ENCODE data around the gene EPB42.
"Not testable (repeated sequence)": the region's sequence is repeated elsewhere in the genome, so short reads cannot be mapped to it uniquely, and the experiment has no call there.

Gene EPB42

GRCh38 chr15:43196760-43197548 is 23.9 kb downstream of the EPB42 start:
- TF ChIP-seq POLR2A (IDR thresholded peaks at IDR 0.05; ENCODE audit: low read length) (peak; percentile 16), GATA1 (IDR thresholded peaks at IDR 0.05; ENCODE audit: low read depth, low read length) (no peak)
- no peak for DNase-seq

- TF ChIP-seq GATA1 (IDR thresholded peaks at IDR 0.05; ENCODE audit: low read depth, low read length) (no peak), POLR2A (IDR thresholded peaks at IDR 0.05; ENCODE audit: low read length) (no peak)
Observed at GRCh38 chr15:43194795-43195194, 26.0 kb downstream of the EPB42 start.

GRCh38 chr15:43193710-43194109 is 27.1 kb downstream of the EPB42 start:
- DNase-seq, result no peak
- TF ChIP-seq POLR2A (IDR thresholded peaks at IDR 0.05; ENCODE audit: low read length) (no peak), GATA1 (IDR thresholded peaks at IDR 0.05; ENCODE audit: low read depth, low read length) (no peak)

More at GRCh38 chr15:43194795-43195194, 26.0 kb downstream of the EPB42 start:
- DNase-seq, result no peak

- DNase-seq, result no peak
- TF ChIP-seq POLR2A (IDR thresholded peaks at IDR 0.05; ENCODE audit: low read length) (no peak), GATA1 (IDR thresholded peaks at IDR 0.05; ENCODE audit: low read depth, low read length) (no peak)
Observed at GRCh38 chr15:43190178-43190577, 30.6 kb downstream of the EPB42 start.

GRCh38 chr15:43189296-43189695 is 31.5 kb downstream of the EPB42 start:
- TF ChIP-seq GATA1 (IDR thresholded peaks at IDR 0.05; ENCODE audit: low read depth, low read length) (no peak), POLR2A (IDR thresholded peaks at IDR 0.05; ENCODE audit: low read length) (no peak)
- peak; percentile 37 to 39 for DNase-seq

GRCh38 chr15:43187544-43188155 is 33.2 kb downstream of the EPB42 start:
- DNase-seq, result peak; percentile 74 to 75
- TF ChIP-seq GATA1 (IDR thresholded peaks at IDR 0.05; ENCODE audit: low read depth, low read length) (no peak), POLR2A (IDR thresholded peaks at IDR 0.05; ENCODE audit: low read length) (no peak)

GRCh38 chr15:43186003-43186353 is 34.8 kb downstream of the EPB42 start:
- peak; percentile 57 to 77 for DNase-seq
- TF ChIP-seq GATA1 (IDR thresholded peaks at IDR 0.05; ENCODE audit: low read depth, low read length), result no peak
- no peak for TF ChIP-seq POLR2A (IDR thresholded peaks at IDR 0.05; ENCODE audit: low read length)

GRCh38 chr15:43185157-43186002 is 35.4 kb downstream of the EPB42 start, which contains the start of gene CCNDBP1:
Gene CCNDBP1 (plus strand): TSS chr15:43185403. CDS start chr15:43185499, 96 bp downstream.
- TF ChIP-seq POLR2A (IDR thresholded peaks at IDR 0.05; ENCODE audit: low read length), result peak; percentile 83
- TF ChIP-seq GATA1 (IDR thresholded peaks at IDR 0.05; ENCODE audit: low read depth, low read length), result peak; percentile 35
- DNase-seq, result peak; percentile 97 to 98

- no peak for TF ChIP-seq POLR2A (IDR thresholded peaks at IDR 0.05; ENCODE audit: low read length)
- no peak for TF ChIP-seq GATA1 (IDR thresholded peaks at IDR 0.05; ENCODE audit: low read depth, low read length)
- peak; percentile 76 for DNase-seq
Observed at GRCh38 chr15:43184407-43185124, 36.3 kb downstream of the EPB42 start.

GRCh38 chr15:43183270-43183669 is 37.5 kb downstream of the EPB42 start:
- TF ChIP-seq GATA1 (IDR thresholded peaks at IDR 0.05; ENCODE audit: low read depth, low read length), result no peak
- TF ChIP-seq POLR2A (IDR thresholded peaks at IDR 0.05; ENCODE audit: low read length), result no peak
- no peak for DNase-seq

- not testable (repeated sequence) for DNase-seq
Observed at GRCh38 chr15:43177147-43177546, 43.7 kb downstream of the EPB42 start.

GRCh38 chr15:43175656-43176309 is 45.0 kb downstream of the EPB42 start:
- DNase-seq, result not testable (repeated sequence)

GRCh38 chr15:43169888-43170287 is 50.9 kb downstream of the EPB42 start:
- TF ChIP-seq GATA1 (IDR thresholded peaks at IDR 0.05; ENCODE audit: low read depth, low read length) (no peak), POLR2A (IDR thresholded peaks at IDR 0.05; ENCODE audit: low read length) (no peak)
- no peak for DNase-seq
